Spinal cord (tissue), 10 donors: Measurements from ENCODE around the gene CD300C. TPM values are rescaled to one million over a fixed set of nuclear protein-coding genes. Genes with fewer than 3 reads are reported as not detected.
A peak's percentile ranks its signal among the peaks of the same experiment; 100 is the strongest.

ENCODE experiments used
- DNase-seq, 6 donors: peaks; one replicate each; pipeline versions ENCODE4 v3.0.0 to v3.0.0-alpha.2; 2013 to 2015; ENCODE audit warnings: low spot score in 6 of 6, low read depth in 4 of 6
- H3K27ac ChIP-seq: one replicate; pipeline ENCODE4 v1.5.1; 2013; ENCODE audit warnings: low read depth, low read length, control low read depth
- H3K27me3 ChIP-seq: one replicate; pipeline ENCODE4 v1.6.1; 2013; ENCODE audit warnings: low read length; ENCODE audit not compliant: control insufficient read depth, insufficient read depth
- H3K36me3 ChIP-seq: one replicate; pipeline ENCODE4 v1.6.1; 2013; ENCODE audit warnings: low read length; ENCODE audit not compliant: control insufficient read depth, insufficient read depth
- H3K4me1 ChIP-seq: one replicate; pipeline ENCODE4 v1.6.1; 2013; ENCODE audit warnings: low read length; ENCODE audit not compliant: control insufficient read depth, insufficient read depth
- H3K4me3 ChIP-seq: one replicate; pipeline ENCODE4 v1.5.1; 2013; ENCODE audit warnings: low read depth, low read length, control low read depth
- H3K9me3 ChIP-seq: one replicate; pipeline ENCODE4 v1.6.1; 2013; ENCODE audit warnings: low read length; ENCODE audit not compliant: control insufficient read depth, insufficient read depth
- WGBS: methylation state at CpG from one replicate; pipeline ENCODE4 v1.1.5; 2013; ENCODE audit warnings: missing lambda C conversion rate; ENCODE audit not compliant: insufficient coverage; 5-methylcytosine and 5-hydroxymethylcytosine counted together
- long read RNA-seq, 4 donors: transcript quantifications; one replicate each; lab custom pipeline, GENCODE V29; 2026
- polyA plus RNA-seq, 2 donors: library from polyadenylated mRNA; unstranded; fragments of 120-200 nt; gene quantifications; one replicate each; pipeline ENCODE4 v1.2.1, GENCODE V29; 2013; ENCODE audit not compliant: insufficient read length in 2 of 2
- total RNA-seq, 2 donors: library from RNA; depleted of rRNA in 1 of 2; stranded (reverse); fragments of 120-200 nt in 1 of 2; fragments of >200 nt in 1 of 2; gene quantifications; one replicate each; pipeline versions ENCODE4 v1.2.3 to v1.2.4, GENCODE V29; 2013 to 2014
- donor health status: healthy.

CD300C gene
- under 1 TPM; 0.55 to 0.69 TPM for total RNA-seq
- 1 to 10 TPM in 1 of 2 donors, under 1 TPM in 1; 1.00 to 1.1 TPM for polyA plus RNA-seq
- long read RNA-seq, donor 1, partial matches to known transcripts = 0 of 1 reads
- long read RNA-seq, donor 1, other reads (novel, unspliced or antisense) = 0 of 1 reads
- long read RNA-seq, donor 2 = 0 reads
- long read RNA-seq, donor 3 = 0 reads
- long read RNA-seq, donor 4 = 0 reads

DNA sequence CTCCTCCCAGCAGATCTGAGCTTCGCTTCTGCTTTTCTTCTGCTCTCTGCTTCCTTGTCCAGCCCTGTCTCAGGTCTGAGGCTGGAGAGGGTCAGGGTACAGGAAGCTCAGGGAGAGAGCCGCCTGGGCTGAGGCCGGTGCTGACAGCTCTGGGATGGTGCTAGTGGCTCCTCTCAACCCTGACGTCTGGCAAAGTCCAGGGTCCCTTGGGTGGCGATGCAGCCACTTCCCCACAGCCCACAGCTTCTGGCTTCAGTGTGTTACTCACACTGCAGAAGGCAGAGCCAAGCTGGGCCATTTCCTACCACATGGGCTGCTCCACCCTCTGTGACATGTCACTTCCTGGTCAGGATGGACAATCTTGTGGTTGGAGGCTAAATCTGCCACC is at the start of gene CD300C:
Gene CD300C, minus strand, starts transcription at position 273 of the 388 bp plus-strand sequence. CDS start 333 bp downstream, outside the sequence.
- WGBS = 68% methylated on average over 5 of the region's 5 CpGs

DNA sequence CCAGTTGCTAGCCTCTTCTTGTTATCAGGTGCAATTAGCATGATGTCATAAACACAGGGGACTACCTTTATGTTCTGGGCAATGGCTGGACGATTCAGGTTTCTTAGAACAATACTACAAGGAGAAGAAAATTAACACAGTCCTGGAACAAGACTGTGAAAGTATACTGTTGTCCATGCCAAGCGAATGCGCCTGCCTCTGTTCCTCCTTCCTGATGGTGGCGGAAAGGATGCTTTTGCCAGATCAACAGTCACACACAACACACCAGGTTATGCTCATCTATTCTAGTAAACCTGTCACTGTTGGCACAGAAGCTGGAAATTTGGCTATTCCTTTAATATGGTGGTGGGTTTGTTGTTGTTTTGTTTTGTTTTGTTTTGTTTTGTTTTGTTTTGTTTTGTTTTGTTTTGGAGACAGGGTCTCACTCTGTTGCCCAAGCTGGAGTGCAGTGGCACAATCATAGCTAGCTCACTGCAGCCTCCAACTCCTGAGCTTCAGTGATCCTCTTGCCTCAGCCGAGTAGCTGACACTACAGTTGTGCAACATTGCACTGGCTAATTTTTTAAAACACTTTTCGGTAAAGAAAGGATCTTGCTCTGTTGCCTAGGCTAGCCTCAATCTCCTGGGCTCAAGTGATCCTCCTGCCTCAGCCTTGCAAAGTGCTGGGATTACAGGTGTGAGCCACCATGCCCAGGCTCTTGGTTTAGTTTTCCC is 49.3 kb upstream of the CD300C start:
- Histone ChIP-seq H3K9me3 (no peaks in the 10 kb centered on the region), H3K4me3 (no peak overlapping the region), H3K4me1 (peaks cover 5% of the 10 kb centered on the region), H3K27ac (no peak overlapping the region), H3K27me3 (no peaks in the 10 kb centered on the region), H3K36me3 (no peaks in the 10 kb centered on the region)
- 96% methylated on average over 4 of the region's 6 CpGs for WGBS
- no peak for DNase-seq

More for the DNA sequence above, at the start of gene CD300C:
- H3K9me3 ChIP-seq = no peaks in the 10 kb centered on the region
- no peak within 1 kb of the TSS for H3K4me3 ChIP-seq
- H3K27me3 ChIP-seq = no peaks in the 10 kb centered on the region
- no peak for DNase-seq
- H3K36me3 ChIP-seq = no peaks in the 10 kb centered on the region
- H3K27ac ChIP-seq = no peak within 1 kb of the TSS
- H3K4me1 ChIP-seq = peaks cover 3% of the 10 kb centered on the region

DNA sequence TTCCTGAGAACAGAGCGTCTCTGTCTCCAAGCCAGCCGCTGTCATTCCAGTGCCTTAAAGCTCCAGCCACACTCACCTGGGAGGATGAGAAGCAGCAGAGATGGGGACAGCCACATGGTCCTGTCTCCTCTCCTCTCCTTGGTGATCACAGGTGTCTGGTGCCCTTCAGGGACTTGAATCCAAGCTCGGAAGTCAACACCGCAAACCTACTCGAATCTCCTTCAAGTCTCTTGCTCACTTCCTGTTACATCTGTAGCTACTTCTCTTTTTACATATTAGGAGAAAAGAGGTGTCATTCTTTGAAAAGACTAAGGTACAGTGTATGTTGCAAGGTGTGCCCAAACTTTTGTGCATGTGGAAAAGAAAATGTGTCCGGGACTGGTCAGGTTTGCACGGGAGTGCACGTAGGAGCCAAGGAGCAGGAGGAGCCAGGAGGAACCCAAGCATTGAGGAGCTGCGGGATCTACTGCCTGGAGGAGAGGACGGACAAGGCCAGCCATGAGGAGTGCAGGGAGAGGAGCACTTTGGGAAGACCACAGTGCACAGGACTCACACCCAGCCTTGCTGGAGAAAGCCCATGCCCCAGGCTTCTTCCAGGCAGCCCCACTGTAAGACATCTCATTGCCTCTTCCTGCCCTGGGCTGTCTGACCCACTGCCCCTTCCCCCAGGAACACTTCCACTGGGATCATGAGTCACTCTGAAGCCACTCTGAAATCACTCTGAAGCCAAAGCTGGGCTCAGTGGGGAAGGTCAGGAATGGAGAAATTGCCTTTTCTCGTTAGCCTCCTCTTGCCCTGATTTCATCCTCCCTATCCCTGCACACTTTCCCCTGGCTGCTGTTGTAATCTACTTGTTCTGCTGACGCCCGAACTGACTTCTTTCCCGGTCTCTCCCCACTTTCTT is 46.4 kb upstream of the CD300C start, which contains the start of gene CD300LD:
Gene CD300LD, minus strand, starts transcription at position 197 of the 904 bp plus-strand sequence. Its CDS starts 81 bp downstream, at position 116.
- WGBS = 81% methylated on average over 10 of the region's 14 CpGs
- no peaks in the 10 kb centered on the region for H3K36me3 ChIP-seq
- H3K27me3 ChIP-seq = no peaks in the 10 kb centered on the region
- no peak for DNase-seq
- H3K4me3 ChIP-seq = no peak within 1 kb of the TSS
- H3K9me3 ChIP-seq = no peaks in the 10 kb centered on the region
- H3K4me1 ChIP-seq = no peaks in the 10 kb centered on the region
- H3K27ac ChIP-seq = no peak within 1 kb of the TSS

DNA sequence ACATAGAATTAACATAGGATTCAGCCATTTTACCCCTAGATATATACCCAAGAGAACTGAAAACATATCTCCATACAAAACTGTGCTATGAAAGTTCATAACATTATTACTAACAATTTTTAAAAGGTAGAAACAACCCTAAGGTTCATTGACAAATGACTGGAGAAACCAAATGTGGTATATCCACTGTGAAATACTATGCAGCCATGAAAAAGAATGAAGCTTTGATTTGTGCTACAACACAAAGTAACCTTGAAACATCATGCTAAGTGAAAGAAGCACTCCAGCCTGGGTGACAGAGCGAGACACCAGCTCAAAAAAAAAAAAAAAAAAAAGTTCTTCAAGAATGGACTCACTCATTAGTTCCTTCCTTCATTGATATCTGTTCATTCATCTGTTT is 45.6 kb upstream of the CD300C start:
- WGBS = no CpG with 5 or more reads among the region's 1 CpG
- Histone ChIP-seq H3K9me3 (no peaks in the 10 kb centered on the region), H3K4me3 (no peak overlapping the region), H3K27me3 (no peaks in the 10 kb centered on the region), H3K36me3 (no peaks in the 10 kb centered on the region), H3K4me1 (no peaks in the 10 kb centered on the region), H3K27ac (no peak overlapping the region)
- DNase-seq = no peak

DNA sequence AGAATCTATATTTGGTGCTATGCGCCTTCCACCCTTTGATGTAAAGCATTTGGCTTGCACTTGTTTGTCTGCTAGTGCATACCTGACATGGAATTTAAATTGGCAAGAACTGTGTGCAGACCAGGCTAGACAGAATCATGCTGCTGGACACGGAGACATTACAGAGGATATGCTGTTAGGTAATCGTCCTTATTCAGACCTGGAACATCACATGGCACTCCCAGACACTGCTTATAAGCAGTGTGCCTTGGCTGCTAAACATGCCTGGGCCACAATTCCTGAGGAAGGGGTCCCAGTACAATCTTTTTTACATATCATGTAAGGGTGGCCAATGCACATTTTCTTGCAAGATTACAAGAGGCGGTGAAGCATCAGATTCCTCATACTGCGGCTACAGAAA is 39.8 kb upstream of the CD300C start:
- DNase-seq = peak in 1 of 6 donors; percentile 21
- no peaks in the 10 kb centered on the region for H3K36me3 ChIP-seq
- no peaks in the 10 kb centered on the region for H3K27me3 ChIP-seq
- H3K4me1 ChIP-seq = no peaks in the 10 kb centered on the region
- 87% methylated on average over 4 of the region's 5 CpGs for WGBS
- H3K4me3 ChIP-seq = no peak overlapping the region
- no peaks in the 10 kb centered on the region for H3K9me3 ChIP-seq
- no peak overlapping the region for H3K27ac ChIP-seq

DNA sequence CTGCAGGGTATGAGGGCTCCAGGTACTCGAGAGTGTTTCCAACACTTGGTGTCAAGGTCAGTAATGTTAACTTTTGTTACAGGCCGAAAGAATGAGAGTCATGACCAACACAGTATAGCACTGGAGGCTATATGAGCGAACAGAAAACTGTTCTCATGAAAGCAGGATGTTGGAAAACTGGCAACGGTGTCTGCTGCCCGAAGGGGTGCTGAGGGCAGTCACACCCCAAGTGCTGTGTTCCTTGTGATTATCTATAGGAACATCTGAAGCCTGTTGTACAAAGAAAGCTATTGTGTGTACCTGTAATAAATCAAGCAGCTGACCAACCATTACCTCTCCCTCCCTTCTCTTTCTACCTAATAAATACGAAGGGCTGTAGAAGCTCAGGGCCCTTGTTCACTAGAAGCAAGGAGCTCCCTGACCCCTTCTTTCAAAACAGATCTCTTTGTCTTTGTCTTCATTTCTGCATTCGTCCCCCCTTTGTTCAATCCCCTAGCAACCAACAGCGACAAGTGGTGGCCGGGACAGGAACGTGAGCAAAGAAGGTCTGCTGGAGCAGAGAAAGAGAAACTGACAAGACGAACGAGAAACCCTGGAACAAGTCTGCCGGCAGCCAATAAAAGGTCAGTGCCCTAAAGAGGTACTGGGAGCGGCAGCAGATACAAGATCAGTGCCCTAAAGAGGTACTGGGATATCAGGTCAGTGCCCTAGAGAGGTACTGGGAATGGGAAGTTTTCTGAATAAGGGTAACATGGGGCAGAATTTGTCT is 38.6 kb upstream of the CD300C start:
- Histone ChIP-seq H3K9me3 (no peaks in the 10 kb centered on the region), H3K27me3 (no peaks in the 10 kb centered on the region), H3K4me1 (no peaks in the 10 kb centered on the region), H3K36me3 (no peaks in the 10 kb centered on the region), H3K27ac (no peak overlapping the region), H3K4me3 (no peak overlapping the region)
- DNase-seq = no peak
- 31% methylated on average over 12 of the region's 14 CpGs for WGBS

DNA sequence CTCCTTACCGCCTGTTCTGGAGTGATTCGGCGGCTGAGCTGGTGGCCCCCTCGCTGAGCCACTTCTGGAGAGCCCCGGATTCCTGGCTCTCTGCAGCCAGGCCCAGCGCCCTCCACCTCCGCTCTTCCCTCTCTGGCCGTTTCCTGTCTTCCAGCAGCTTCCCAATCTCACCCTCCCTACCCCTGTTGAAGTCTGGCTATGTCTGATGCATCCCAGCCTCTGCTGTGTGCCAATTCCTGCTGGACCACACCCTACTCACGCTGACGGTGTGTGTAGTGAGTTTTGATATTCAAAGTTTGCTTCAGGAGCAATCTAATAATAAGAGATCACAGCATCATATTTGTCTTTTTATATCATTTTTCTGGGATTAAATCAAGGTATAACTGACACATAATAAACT is 36.7 kb upstream of the CD300C start:
- Histone ChIP-seq H3K9me3 (no peaks in the 10 kb centered on the region), H3K36me3 (no peaks in the 10 kb centered on the region), H3K27me3 (no peaks in the 10 kb centered on the region), H3K4me1 (no peaks in the 10 kb centered on the region), H3K27ac (no peak overlapping the region), H3K4me3 (no peak overlapping the region)
- 93% methylated on average over 7 of the region's 10 CpGs for WGBS
- DNase-seq = no peak

DNA sequence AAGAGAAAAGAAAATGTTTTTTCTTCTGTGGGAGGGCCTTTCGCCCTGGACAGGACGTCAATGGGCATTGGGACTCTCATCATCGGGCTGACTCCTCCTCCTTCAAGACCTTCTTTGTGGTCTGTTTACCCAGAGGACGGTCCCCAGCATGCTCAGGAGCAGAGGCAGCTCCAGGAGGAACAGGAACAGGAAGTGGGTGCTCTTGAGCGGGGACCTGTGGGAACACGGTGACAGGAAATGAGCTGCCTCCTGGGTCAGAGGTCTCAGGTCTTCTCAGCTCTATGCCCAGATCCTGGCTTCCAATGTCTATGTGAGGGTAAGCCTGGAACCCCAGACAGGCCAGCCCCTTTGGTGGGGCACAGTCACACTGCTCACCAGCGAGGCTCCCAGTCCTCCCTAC is 34.0 kb upstream of the CD300C start:
- no peaks in the 10 kb centered on the region for H3K36me3 ChIP-seq
- no peak overlapping the region for H3K4me3 ChIP-seq
- no peak overlapping the region for H3K27ac ChIP-seq
- H3K9me3 ChIP-seq = no peaks in the 10 kb centered on the region
- no peak for DNase-seq
- H3K4me1 ChIP-seq = no peaks in the 10 kb centered on the region
- no peaks in the 10 kb centered on the region for H3K27me3 ChIP-seq
- WGBS = 90% methylated on average over 7 of the region's 7 CpGs

DNA sequence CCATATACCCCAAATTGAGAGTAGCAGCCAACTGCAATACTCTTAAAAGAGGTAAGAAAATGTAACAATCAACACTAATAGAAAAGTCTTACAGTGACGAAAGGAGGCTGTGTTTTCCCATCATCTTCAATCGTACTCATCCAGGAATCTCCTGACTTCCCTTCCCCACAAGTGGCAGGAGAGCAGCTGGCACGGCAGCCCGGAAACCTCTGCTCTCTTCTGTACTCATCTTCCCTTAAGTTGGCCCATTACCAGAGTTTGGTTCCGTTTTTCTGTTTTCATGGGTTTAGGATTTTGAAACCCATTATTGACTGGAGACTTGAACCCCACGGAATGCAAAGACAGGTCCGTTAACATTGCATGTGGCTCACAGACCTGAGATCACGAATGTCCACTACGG is 33.1 kb upstream of the CD300C start:
- H3K4me3 ChIP-seq = no peak overlapping the region
- no peaks in the 10 kb centered on the region for H3K4me1 ChIP-seq
- no peak for DNase-seq
- no peaks in the 10 kb centered on the region for H3K9me3 ChIP-seq
- no peaks in the 10 kb centered on the region for H3K27me3 ChIP-seq
- H3K36me3 ChIP-seq = no peaks in the 10 kb centered on the region
- H3K27ac ChIP-seq = no peak overlapping the region
- 94% methylated on average over 6 of the region's 9 CpGs for WGBS
